ENCODE data around the gene MARS2.
"Not testable (repeated sequence)": the region's sequence is repeated elsewhere in the genome, so short reads cannot be mapped to it uniquely, and the experiment has no call there.

The MARS2 gene

GRCh38 chr2:197705121-197705911 is at the start of gene MARS2:
MARS2 (plus strand) TSS chr2:197705369; CDS start chr2:197705406, 37 bp downstream.
- peak; percentile 92 for DNase-seq

GRCh38 chr2:197657562-197657961 is 47.6 kb upstream of the MARS2 start:
- no peak for DNase-seq

GRCh38 chr2:197661626-197662025 is 43.5 kb upstream of the MARS2 start:
- DNase-seq = no peak

GRCh38 chr2:197666277-197666676 is 38.9 kb upstream of the MARS2 start:
- no peak for DNase-seq

DNA sequence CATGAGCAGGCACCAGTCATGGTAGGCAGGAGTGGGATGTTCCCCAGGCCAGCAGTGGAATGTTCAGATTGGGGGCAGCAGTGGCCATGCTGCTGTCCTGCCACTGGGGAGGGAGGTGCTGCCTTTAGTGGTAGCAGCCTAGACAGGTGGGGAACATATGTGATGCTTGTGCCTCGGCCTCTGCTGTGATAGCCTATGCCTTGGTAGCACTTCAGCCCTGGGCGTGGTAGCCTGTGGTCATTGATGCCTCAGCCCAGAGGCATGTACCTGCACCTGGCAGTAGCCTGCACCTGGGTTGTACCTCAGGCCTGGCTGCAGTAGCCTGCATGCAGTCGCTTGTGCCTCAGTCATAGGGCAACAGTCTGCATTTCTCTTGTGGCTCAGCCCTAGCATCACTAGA is 36.9 kb upstream of the MARS2 start:
- no peak for DNase-seq

GRCh38 chr2:197669077-197669476 is 36.1 kb upstream of the MARS2 start:
- DNase-seq = no peak

- DNase-seq = no peak
These were observed 32.7 kb upstream of the MARS2 start for GRCh38 chr2:197672371-197672893.

DNA sequence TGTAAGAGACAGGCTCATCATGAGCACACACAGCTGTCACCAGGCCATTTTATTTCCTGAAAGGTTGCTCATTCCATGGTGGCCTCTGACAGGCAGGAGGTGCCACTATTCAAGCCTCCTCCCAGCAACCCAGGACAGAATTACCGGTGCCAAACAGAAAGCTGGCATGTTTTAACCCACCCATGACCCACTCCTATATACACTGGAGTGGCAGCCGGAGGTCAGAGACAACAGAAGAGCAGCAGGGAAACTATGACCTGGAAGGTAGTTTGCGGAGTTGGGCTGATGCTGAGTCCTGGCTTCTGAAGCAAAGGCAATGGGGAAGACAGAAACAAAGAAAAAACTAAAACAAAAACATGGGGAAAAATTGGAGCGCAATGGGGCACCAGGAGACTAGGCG is 32.1 kb upstream of the MARS2 start:
- no peak for DNase-seq

- no peak for DNase-seq
These were observed 31.6 kb upstream of the MARS2 start for GRCh38 chr2:197673606-197674005.

GRCh38 chr2:197674060-197674459 is 31.1 kb upstream of the MARS2 start:
- no peak for DNase-seq

GRCh38 chr2:197674591-197674990 is 30.6 kb upstream of the MARS2 start:
- DNase-seq = no peak

- no peak for DNase-seq
These were observed 29.9 kb upstream of the MARS2 start, which contains the start of gene RFTN2 for GRCh38 chr2:197675246-197675645. RFTN2 (minus strand) TSS chr2:197675587; CDS start chr2:197675458, 129 bp downstream.

GRCh38 chr2:197675711-197676188 is 29.4 kb upstream of the MARS2 start:
- no peak for DNase-seq

DNA sequence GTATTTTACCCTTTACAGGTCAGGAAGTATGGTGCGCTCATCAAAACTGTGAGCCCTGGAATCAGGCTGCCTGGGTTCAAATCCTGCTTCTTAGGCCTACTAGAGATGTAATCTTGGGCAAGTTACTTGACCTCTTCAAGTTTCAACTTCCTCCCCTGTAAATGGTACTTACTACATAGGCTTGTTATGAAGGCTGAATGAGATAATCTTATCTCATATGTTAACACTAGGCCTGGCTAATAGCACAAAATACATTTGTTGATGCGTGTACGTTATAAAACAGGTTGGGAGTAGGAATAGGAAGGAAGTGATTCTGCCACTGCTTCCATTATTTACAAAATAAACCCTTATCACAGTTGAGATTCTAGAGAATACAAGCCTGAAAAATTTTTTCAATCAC is 28.1 kb upstream of the MARS2 start:
- DNase-seq = no peak

GRCh38 chr2:197677483-197677882 is 27.7 kb upstream of the MARS2 start:
- no peak for DNase-seq

DNA sequence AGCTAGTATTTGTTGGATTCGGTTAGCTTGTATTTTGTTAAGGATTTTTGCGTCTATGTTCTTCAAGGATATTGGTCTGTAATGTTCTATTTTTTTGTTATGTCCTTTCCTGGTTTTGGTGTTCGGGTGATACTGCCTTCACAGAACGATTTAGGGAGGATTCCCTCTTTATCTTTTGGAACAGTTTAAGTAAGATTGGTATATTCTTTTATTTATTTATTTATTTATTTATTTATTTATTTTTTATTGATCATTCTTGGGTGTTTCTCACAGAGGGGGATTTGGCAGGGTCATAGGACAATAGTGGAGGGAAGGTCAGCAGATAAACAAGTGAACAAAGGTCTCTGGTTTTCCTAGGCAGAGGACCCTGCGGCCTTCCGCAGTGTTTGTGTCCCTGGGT is 10.0 kb upstream of the MARS2 start:
- DNase-seq = not testable (repeated sequence)

DNA sequence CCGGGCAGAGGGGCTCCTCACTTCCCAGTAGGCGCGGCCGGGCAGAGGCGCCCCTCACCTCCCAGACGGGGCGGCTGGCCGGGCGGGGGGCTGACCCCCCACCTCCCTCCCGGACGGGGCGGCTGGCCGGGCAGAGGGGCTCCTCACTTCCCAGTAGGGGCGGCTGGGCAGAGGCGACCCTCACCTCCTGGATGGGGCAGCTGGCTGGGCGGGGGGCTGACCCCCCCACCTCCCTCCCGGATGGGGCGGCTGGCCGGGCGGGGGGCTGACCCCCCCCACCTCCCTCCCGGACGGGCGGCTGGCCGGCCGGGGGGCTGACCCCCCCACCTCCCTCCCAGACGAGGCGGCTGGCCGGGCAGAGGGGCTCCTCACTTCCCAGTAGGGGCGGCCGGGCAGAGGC is 9.2 kb upstream of the MARS2 start:
- not testable (repeated sequence) for DNase-seq

DNA sequence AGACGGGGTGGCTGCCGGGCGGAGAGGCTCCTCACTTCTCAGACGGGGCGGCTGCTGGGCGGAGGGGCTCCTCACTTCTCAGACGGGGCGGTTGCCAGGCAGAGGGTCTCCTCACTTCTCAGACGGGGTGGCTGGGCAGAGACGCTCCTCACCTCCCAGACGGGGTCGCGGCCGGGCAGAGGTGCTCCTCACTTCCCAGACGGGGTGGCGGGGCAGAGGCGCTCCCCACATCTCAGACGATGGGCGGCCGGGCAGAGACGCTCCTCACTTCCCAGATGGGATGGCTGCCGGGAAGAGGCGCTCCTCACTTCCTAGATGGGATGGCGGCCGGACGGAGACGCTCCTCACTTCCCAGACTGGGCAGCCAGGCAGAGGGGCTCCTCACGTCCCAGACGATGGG is 8.6 kb upstream of the MARS2 start:
- DNase-seq = not testable (repeated sequence)

DNA sequence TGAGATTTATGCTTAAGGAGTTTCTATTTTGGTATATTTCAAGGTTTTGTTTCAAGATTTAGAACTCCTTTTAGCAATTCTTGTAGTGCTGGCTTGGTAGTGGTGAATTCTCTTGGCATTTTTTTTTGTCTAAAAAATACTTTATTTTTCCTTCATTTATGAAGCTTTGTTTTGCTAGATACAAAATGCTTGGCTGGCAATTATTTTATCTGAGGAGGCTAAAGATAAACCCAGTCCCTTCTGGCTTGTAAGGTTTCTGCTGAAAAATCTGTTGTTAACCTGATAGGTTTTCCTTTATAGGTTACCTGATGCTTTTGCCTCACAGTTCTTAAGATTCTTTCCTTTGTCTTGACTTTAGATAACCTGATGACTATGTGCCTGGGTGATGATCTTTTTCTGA is 5.4 kb upstream of the MARS2 start:
- not testable (repeated sequence) for DNase-seq

DNA sequence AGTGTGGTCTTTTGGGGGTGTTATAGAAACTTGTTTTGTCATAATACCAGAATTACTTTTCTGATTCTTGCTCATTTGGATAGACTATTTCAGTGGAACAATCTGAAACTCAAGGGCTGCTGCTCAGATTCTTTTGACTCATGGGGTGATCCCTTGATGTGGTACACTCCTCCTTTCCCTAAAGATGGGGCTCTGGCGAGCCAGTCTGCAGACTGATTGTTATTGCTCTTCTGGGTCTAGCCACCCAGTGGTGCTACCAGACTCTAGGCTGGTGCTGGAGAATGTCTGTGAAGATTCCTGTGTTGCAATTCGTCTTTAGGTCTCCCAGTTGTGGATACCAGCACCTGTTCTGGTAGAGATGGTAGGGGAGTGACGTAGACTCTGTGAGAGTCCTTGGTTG is 4.2 kb upstream of the MARS2 start:
- DNase-seq = no peak

GRCh38 chr2:197704434-197705120 is 592 bp upstream of the MARS2 start:
- DNase-seq = no peak

- no peak for DNase-seq
These were observed 1.0 kb downstream of the MARS2 start for GRCh38 chr2:197705912-197706838.

GRCh38 chr2:197706839-197707207 is 1.7 kb downstream of the MARS2 start:
- DNase-seq = no peak
